Measurements from ENCODE around the gene MC5R.
A peak's percentile ranks its signal among the peaks of the same experiment; 100 is the strongest.

Gene MC5R

DNA sequence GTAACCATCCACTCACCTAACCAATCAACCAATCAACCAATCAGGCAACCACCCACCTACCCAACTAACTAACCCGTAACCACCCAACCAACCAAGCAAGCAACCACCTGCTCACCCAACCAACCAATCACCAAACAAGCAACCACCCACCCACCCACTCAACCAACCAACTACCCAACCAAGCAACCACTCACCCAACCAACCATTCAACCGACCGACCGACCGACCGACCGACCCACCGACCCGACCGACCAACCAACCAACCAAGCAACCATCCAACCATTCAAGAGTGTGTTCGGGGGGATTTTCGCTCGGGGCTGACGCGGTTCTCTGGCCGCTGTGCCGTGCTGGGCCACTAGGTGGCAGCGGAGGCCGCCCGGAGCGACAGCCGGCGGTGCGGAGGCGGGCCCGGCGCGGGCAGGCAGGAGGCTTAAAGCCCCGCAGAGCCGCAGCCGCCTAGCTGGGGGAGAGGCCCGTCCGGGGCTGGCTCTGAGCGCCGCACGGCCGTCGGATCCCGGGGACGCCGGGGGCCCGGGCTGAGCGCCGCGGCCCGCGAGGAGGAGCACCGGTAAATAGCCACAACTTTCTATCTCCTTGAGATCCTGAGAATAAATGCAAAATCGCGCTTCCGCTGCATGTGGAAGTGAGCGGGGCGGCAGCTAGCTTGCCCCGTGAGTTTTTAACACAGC is at the start of gene MC5R:
Gene MC5R, plus strand, starts transcription at position 443 of the 689 bp plus-strand sequence. CDS start 1,617 bp downstream, outside the sequence.
- DNase-seq (ENCODE audit: low spot score) = peak; percentile 72

DNA sequence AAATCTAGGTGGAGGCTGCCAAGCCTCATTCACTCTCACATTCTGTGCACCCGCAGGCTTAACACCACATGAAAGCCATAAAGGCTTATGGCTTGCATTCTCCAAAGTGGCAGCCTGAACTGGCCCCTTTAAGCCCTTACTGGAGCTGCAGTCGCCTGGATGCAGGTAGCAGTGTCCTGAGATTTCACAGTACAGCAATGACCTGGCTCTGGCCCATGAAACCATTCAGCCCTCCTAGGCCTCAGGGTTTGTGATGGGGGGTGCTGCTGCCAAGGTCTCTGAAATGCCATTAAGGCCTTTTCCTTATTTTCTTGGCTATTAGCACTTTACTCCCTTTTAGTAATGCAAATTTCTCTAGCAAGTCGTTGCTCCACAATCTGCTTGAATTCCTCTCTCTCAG is 48.9 kb upstream of the MC5R start:
- DNase-seq (ENCODE audit: low spot score) = no peak

DNA sequence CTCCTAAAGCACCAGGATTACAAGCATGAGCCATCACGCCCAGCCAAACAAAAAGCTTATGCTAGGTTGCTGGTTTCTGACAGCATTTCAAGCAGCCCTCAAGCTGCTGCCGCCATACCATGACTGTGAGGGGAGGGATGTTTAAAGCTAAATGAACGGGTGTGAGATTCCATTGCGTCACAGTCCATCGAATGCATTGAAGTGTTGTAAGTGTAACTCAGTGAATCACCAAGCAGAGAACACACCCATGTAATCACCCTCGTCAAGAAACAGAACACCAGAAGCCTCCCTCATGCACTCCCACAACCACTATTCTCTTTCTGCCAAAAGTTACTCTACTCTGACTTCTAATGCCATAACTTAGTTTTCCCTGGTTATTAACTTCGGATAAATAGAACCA is 32.8 kb upstream of the MC5R start:
- no peak for DNase-seq (ENCODE audit: low spot score)

DNA sequence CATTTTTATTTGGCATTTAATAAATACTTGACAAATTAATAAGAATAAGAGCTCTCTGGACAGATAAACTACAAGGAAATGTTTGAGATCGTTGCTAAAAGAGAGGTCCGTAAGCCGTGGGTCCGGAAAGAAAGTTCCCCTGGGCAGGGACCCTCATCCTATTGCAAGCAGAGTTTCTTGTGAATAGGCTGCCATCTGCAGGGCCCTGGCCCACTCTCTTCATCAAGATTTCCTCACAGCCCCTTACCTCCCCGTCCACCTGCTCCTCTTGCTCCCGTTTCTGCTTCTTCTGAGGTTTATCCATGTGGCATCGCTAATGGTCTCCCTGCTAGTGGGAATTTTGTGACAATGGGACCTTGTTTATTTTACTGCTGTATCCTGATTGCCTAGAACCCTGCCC is 30.1 kb upstream of the MC5R start:
- no peak for DNase-seq (ENCODE audit: low spot score)

DNA sequence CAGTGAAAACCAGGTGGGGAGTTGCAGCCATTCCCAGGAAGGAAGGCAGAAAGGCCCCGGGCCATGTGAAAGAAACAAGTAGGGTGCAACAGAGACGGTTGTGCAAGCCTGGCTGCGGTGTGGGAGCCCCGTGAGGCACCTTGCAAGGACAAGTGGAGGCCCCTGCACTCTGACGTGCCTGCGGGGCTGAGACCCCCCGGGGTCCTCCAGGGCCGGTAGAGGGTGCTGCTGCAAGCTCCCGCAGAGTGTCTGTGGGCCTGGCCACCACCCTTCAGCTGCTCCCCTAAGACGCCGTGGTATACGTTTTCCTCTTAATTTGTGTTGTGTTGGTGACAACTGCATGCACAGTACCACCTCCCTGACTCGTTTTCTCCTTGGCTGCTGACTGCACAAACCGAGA is 27.4 kb upstream of the MC5R start:
- DNase-seq (ENCODE audit: low spot score) = no peak

DNA sequence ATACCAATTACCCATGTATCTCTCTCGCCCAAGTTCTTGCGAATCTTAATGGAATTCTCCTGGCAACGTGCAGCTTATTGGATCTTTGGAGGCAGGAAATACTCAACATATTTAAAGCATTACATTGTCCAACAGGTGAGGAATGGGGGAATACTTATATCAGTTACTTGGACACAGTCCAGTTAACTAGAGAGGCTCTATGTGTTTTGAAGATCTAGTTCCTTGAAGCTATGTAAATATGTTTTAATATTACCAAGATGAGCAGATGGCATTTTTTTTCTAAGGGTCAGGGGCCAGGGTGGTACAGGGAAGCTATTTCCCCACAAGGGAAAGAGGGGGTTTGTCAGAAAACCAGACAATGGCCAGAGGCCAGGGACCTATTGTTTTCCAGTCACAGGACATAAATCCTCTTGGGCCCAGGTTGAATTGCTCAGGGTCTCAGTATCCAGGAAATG is 26.8 kb upstream of the MC5R start:
- DNase-seq (ENCODE audit: low spot score) = no peak

DNA sequence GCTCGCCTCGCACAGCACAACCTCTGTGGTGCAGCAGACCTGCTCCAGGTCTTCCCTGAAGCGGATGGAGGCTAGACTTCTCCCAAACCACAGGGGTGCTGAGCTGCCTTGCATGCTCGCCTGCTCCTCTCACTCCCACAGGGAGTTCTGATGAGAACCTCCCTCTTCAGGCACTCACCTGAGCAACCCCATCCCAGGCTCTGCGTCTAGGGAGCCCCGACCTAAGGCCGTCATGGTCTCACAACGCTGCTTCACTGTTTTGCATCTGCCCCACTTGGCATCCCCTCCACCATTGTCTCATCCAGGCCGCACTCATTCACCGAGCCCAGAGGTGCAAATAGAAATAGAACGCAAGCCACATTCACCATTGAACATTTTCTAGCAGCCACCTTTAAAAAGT is 24.6 kb upstream of the MC5R start:
- no peak for DNase-seq (ENCODE audit: low spot score)

DNA sequence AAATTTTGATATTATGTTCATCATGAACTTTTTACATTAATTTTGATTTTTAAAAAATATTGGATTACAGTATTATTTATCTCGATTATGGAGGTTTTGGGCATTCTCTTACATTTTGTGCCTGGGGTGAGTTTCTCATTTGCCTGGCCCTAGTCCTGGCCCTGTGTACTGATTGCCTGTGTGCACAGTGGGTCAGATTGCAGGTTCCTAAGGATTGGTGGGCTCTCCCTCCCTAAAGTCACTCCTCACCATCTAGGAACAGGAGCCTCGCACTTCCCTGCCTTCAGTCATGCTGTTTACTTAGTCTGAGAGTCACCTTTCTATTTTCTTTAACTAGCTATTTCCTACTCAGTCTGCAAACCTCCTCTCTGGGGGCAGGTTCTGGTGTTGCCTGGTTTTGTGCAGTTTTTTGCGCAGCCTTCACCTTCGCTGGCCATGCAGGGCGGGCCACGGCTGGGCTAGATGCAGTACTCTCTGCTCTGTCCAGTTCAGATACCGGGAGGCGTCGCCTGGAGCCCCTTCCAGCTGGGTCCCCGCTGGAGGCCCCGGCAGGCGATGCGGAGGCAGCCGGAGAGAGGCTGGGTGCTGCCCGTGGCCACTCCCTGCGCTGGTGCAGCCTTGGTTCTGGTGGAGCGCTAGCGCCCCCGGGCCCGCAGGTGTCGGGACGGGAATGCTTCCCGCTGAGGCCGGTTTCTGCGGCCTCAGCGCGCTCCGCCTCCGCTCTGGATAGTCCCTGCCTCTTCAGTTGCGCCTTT is 23.3 kb upstream of the MC5R start:
- DNase-seq (ENCODE audit: low spot score) = no peak

DNA sequence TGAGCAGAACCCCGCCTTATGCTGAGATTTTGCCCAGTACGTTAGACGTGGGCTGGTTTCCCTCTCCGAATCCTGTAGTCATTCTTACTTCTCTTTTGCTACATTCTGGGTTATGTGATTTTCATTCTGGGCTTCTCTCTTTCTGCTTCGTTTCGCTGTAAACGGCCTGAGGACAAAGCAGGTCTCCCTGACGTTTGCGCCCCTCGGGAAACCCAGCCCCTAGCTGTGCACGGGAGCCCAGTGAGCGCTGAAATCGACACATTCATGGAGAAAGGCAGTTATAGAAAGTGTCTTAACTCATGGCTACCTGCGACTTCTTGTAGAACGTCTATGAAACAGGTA is 22.7 kb upstream of the MC5R start:
- no peak for DNase-seq (ENCODE audit: low spot score)

DNA sequence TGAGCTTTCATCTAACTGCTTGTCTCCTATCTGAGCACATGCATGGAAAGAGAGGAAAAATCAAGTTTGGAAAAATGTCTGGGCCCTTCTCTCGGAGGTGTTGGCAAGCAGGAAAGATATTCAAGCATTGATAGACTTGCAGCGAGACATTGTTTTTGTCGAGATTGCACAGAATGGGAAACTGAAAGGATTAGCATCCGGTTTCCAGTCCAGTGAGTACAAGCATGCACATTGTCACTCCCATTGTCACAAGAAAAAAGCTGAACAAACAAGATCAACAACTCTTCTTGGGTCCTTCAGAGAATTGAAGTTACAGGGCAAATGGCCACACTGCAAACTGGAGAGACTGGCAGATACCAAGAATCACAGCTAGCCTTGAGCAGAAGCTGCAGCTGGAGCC is 19.6 kb upstream of the MC5R start:
- DNase-seq (ENCODE audit: low spot score) = no peak

DNA sequence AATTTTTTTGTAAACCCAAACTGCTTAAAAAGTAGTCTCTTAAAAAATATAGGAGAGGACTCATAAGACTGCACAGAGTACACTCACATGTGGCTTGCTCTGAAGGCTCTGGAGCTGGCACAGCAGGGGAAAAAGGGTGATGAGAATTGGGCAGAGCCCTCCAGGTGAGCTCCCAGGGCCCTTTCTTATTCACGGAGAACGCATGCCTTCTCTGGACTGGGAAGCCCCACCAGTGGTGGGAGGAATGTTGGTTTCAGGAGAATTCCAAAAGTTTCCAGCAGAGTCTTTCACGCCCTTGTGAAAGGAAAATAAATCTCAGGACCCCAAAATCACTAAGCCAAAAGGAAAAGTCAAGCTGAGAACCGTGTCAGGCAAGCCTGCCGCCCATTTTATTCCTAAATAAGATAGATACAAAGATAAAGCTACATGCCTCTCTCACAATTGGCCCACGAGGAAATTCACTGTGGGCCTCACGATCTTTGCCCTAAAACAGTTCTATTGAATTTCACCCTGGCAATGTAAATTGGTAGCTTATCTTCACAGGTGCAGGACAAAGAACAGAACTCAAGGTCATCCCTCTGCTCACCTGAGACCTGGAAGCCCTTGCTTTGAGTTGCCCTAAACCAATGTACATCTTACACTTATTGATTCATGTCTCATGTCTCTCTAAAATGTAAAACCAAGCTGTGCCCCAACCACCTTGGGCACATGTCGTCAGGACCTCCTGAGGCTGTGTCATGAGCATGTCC is 15.5 kb upstream of the MC5R start:
- no peak for DNase-seq (ENCODE audit: low spot score)

DNA sequence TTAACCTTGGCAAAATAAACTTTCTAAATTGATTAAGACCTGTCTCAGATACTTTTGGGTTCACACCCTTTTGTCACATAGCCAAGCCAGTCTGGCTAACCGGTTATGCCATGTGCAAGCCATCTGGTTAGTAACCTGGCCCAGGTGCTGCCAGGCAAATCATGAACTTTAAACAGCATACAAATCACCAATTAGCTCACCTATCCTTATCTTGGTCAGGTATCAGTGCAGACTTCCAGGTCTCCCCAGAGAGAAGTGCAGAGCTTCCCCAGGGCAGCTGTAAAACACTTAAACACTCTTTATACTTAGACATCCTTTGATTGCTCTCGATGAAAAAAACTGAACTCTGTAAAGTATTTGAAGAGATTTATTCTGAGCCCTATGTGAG is 14.9 kb upstream of the MC5R start:
- DNase-seq (ENCODE audit: low spot score) = no peak

DNA sequence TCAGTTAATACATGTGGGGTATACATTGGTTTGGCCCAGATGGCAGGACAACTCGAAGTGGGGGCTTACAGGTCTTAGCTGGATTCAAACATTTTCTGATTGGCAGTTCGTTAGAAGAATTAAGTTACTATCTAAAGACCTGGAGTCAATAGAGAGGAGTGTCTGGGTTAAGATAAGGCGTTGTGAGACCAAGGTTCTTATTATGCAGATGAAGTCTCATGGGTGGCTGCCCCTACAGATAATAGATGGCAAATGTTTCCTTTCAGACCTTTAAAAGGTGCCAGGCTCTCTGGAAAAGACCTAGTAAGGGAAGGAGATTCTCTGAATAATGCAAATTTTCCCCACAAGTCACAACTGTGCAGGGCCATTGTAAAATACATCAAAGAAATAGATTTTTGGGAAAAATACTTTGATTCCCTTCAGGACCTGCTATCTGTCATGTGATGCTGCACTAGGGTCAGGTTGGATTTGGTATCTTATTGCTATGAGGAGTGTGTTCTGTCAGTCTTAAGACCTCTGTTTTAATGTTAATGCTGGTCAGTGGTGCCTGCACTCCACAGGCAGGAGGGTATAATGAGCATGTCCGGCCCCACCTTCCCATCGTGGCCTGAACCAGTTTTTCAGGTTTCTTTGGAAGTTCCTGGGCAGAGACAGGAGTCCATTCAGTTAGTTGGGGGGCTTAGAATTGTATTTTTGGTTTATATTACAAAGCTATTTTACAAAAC is 14.3 kb upstream of the MC5R start:
- no peak for DNase-seq (ENCODE audit: low spot score)

DNA sequence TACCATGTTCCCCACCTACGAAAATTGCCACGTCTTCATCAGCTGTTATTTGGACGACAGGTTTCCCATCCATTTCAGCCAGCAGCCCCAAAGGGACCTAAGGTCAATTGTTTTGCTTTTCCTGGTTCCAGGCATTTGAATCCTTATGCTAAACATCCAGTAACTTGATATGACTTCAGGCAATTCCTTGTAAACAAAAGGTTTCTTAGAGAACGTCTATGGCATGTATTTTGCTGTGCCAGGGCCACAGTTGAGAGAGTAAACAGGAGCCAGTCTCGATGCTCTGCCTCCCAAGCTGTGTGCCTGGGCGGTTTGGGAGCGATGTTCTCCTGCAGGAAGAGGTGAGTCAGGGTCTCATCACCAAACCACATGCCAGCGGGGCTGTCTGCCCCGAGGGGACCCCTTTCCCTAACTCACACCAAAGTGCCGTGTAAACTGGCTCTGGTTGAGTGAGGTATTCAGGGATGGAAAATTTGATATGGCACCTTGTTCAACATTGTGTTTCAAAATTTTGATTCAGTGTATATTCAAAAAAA is 12.9 kb upstream of the MC5R start:
- DNase-seq (ENCODE audit: low spot score) = no peak

DNA sequence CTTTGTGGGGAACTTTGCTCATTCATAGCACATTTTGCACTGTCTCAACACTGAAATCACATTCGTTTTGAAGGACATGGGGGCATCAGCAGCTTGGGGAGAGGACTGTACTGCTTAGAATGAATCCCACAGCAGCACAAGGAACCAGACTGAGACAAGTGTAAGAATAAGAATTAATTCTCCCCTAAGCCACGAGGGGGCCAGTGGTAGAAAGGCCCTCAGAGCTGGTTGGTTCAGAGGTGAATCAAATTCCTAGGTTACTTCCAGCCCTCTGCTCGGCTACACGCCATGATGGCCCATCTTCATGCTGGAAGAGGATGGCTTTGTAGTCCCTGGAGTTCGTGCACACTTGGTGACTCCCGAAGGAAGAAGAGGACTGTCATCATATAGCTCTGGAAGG is 12.0 kb upstream of the MC5R start:
- DNase-seq (ENCODE audit: low spot score) = peak; percentile 51

DNA sequence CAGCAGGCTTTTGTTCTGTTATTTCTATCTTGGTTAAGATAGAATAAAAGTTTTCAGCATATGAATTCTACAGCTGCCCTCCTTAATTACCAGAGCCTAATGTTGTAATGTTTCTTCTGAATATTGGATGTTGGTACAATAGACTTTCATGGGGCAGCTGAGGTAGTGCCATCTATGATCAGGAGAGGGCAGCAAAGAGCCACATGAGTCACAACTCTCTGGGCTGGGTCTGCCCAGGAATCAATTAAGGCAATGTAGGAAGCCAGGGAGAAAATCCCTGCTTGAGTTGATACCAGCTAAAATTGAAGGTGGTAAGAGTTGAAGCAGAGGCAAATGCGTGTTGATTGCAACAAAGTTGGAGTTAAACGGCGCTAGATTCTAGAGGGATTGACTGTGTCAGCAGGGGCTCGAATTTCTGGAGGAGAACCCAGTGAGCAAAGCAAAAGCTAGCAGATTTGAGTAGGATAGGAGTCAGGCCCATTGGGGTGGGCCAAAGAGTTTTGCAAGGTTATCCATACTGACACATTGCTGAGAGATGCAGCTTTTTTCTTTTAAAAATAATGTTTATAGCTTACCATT is 10.6 kb upstream of the MC5R start:
- peak; percentile 77 for DNase-seq (ENCODE audit: low spot score)

DNA sequence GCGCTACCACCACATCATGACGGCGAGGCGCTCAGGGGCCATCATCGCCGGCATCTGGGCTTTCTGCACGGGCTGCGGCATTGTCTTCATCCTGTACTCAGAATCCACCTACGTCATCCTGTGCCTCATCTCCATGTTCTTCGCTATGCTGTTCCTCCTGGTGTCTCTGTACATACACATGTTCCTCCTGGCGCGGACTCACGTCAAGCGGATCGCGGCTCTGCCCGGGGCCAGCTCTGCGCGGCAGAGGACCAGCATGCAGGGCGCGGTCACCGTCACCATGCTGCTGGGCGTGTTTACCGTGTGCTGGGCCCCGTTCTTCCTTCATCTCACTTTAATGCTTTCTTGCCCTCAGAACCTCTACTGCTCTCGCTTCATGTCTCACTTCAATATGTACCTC is 2.3 kb downstream of the MC5R start:
- DNase-seq (ENCODE audit: low spot score) = no peak

DNA sequence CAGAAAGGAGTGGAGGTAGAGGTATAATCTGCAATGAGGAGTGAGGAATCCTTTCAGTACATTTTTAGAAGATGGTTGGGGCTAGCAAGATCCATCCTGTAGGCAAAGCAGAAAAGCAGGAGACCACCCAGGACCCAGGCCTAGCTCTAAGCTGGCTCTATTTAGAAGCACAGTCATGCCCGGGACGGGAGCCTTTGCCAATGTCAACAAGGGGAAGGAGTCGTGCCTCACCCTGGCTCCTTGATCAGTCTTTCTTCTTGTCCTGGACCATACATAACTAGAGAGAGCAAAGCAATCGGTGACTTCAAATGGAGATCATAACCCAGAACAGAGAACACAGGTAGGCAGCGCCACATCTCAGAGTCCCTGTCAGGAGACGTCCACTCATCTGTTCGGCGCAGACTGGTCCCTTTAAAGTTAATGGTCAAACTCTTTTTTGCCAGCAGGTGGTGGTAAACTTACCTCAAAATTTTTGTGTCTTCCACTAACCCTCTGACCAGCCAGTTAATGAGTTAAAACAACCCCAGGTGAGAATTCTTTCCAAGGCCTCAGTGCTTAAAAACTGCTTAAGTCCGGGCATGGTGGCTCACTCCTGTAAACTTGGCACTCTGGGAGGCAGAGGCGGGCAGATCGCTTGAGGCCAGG is 8.0 kb downstream of the MC5R start:
- DNase-seq (ENCODE audit: low spot score) = peak; percentile 15

DNA sequence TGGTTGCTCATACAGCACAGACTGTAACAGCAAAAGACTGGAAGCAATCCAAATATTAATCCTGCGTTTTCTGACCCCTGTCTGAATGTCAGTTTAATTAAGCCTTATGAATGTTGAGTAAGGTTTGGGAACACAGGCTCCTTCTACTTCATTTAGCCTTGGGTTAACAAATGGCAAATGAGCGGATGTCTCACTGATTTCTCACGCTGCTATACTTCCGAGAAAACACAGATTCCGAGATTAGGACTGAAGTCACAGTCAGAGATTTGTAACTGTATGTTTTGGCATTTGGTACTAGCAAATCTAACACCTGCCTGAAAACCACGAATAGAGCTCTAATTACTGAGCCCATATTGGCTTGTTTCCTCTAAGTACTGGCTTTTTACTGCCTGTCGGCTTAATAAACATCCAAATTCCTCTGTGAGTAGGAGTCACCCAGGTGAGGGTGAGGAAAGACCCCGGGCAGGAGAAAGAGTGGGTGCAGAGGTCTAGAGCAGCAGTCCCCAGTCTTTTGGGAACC is 10.6 kb downstream of the MC5R start:
- no peak for DNase-seq (ENCODE audit: low spot score)

DNA sequence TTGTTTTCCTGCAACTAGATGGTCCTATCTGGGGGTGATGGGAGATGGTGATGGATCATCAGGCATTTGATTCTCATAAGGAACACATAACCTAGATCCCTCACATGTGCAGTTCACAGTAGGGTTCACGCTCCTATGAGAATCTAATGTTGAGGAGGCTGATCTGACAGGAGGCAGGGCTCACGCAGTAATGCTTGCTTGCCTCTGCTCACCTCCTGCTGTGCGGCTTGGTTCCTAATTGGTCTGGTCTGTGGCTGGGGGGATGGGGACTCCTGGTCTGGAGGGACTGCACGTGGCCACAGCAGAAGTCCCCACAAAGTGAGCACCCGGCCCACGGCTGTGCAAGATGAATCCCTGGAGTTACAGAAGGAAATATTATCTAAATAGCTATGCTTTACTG is 11.3 kb downstream of the MC5R start:
- DNase-seq (ENCODE audit: low spot score) = no peak

DNA sequence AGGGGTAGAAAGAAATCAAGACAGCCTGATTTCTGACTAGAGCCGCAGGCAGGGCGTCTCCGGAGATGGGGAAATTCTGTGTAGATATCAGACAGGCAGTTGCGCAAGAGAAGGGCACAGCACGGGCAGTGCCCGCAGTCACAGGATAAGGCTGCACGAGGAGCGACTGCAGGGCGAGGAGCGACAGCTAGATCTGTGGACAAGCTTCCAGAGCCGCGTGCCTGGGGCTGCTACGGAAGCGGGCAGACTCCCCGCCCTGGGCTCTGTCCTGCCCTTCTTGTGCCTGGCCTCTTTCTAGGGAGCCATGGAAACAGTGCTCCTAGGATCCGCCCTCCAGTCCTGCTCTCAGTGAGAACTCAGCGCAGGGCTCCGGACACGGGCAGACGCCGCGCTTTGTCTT is 12.6 kb downstream of the MC5R start:
- DNase-seq (ENCODE audit: low spot score) = no peak

All from NAMALWA (cell line).